Ureter (tissue), 1 donor: ENCODE measurements around the gene SPOCK1. TPM values are rescaled to one million over a fixed set of nuclear protein-coding genes. Genes with fewer than 3 reads are reported as not detected.

Experiments
- DNase-seq: peaks from one replicate; pipeline ENCODE4 v3.0.0-alpha.2; 2020; ENCODE audit warnings: low spot score
- total RNA-seq: library from RNA; stranded (reverse); gene quantifications from one replicate; pipeline ENCODE4 v1.2.4, GENCODE V29; 2023
- donor health status: DM: yes; HTN: yes; CAD: no.

Gene SPOCK1
- total RNA-seq, 1 donor from 2014 or later = 15.6 TPM

DNA sequence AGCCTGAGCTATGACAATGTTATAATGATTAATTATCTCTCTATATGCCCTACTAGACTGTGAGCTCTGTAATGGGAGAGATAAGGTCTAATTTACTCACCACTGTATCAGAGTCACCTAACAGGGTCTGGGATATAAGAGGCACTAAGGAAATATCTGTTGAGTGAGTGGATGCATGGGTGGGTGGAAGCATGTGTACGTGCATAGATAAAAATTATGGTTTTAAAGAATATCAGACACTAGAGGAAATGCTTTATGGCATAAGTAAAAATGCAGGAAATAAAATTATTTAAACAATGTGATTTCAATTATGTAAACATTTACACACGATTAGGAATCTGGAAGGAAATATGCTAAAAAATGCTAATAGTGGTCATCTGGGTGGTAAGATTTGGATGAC lies 137.8 kb downstream of the SPOCK1 start:
- no peak for DNase-seq

DNA sequence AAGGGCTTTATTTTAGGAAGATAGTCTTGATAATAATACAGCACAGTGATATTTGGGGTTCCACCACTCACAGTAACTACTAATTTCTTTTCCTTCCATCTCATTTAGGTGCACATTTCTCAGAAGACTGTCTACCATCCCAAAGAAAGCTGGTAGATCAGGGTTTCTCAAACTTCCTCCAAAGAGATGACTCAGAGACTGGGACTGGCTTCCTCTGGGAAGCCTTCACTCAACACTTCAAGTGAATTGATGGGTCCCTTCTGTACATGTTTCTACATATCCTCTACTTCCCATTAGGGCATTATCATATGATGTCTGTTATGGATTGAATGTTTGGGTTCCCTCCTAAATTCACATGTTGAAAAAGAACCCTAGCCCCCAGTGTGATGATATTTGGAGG lies 138.5 kb downstream of the SPOCK1 start:
- DNase-seq = no peak

DNA sequence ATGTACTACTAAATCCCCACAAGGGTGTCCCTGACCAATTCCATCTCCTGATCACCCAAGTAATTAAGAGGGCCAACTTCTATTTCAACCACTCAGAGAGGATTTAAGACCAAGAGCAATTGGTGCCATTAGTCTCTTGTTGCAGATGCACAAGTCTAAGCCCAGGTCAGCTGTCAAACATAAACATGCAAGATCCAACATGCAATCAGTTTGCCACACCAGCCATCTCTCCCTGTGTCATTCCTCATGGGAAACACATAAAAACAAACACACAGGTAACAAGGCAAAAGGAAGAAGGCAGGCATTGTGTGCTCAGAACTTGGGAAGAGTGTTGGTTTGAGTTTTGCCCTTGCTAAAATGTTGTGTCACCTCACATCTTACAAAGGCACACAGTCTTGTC lies 139.2 kb downstream of the SPOCK1 start:
- DNase-seq = no peak

DNA sequence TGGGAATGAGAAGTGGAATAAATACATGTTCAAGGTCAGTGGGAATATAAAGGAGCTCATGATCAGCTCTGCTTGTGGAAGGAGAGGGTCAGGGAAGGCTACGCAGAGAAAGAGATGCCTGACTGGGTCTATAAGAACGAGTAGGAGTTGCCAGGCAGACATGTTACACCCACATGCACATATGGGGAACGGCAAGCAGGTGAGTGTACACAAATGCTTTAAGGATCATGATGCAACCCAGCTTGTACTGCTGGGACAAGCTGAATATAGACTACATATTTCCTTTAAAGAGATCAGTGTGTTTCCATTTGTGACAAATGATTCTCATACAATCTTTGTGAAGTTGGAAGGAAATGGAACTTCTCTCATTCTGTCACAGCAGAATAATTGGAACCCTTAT lies 141.7 kb downstream of the SPOCK1 start:
- DNase-seq = no peak

DNA sequence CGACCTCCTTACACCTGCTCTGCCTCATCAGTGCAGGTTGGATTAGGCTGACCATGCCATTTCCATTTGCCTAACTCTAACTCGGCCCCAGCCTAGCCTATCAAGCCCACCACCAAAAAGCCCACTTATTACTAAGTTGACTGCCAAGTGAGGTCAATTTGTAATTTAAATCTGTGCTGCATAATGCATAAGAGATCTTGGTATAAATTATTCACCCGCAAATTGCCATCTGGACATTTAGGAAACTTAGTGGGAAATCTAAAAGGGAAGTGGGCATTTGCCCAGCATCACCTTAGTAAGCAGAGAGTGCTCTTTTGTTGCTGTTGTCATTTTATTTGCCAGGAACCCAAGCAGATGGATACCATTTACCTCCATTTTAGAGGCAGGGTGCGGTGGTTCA lies 143.0 kb downstream of the SPOCK1 start:
- no peak for DNase-seq

DNA sequence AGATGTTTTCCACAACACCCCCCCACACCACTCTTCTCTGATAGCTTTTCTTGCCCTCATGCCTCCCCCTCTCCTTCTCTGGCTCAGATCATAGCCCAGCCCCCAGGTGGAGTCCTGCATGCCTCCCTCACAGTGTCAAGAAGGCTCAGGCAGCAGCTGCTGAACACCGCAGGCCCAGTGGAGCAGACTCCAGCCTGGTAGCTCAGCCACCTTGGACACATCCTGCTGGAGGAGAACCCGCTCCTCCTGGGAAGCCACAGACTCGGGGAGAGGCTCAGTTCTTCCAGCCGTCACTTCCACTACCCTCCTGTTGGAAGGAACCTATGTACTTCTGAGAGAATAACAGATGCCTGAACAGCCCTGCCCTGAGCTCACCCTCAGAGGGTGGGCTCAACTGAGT lies 143.4 kb downstream of the SPOCK1 start:
- no peak for DNase-seq

DNA sequence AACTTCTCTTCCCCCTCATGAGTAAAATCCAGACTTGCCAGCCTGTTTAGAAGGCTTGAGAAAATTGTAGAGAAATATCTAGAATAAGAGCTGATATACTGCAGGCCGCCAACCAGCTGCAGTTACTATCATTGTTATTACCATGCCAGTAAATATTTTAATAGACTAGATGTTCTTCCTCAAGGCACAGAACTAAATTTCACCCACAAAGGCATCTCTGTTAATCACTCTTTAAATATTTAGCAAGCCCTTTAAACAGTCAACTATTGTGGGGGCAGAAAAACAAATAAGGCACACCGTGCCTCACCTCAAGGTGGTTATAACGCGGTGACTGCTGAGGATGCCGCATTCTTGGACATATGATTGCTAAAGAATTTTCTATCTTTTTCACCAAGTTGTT lies 147.0 kb downstream of the SPOCK1 start:
- DNase-seq = no peak

DNA sequence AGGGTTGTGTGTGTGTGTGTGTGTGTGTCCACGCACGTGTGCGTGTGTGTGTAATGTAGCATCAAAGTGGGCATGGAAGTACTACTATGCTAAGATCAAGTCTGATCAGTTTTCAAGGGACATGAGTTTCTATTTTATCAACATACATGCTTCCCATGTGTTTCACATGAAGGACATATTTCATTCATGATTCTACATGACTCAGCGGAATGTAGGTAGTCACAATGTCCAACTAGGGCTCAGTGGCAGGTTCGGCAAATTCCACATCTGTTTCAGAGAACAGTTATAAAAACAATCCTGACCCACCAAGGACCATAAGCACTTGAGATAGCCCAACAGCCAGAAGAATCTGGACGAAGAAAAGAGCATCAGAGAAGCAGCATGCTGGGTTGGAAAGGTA lies 148.3 kb downstream of the SPOCK1 start:
- DNase-seq = no peak

DNA sequence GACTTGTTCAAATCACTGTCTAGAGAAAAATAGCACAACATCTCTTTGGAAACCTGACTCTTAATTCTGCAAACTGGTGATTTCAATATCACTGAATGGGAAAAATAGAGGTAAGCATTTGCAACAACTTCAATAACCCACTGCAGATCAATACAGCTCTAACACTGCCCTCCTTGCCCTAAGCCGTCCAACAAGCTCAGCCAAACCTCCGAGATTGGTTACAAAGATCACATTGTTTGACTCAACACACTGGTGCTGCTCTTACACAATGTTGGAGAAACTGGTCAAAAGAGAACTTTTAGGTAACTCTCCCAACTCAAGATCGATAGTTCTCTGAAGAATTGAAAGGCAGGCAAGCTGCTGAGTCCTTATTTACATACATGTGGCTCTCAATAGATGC lies 150.4 kb downstream of the SPOCK1 start:
- no peak for DNase-seq

DNA sequence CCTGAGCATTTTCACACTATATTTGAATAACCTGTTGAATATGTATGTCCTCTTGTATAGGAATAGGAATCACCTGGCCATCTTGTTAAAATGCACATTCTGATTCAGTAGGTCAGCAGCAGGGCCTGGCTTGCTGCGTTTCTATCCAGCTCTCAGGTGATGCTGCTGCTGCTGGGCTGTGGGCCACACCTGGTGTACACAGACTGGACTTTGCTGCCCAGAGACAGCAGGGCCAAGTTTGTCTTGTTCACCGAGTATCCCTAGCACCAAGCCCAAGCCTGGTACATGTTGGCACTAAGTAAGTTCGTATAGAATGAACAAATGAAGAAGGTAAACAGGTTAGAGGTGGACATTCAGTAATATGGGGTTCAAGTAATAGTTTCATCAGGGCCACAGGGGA lies 151.3 kb downstream of the SPOCK1 start:
- DNase-seq = no peak

DNA sequence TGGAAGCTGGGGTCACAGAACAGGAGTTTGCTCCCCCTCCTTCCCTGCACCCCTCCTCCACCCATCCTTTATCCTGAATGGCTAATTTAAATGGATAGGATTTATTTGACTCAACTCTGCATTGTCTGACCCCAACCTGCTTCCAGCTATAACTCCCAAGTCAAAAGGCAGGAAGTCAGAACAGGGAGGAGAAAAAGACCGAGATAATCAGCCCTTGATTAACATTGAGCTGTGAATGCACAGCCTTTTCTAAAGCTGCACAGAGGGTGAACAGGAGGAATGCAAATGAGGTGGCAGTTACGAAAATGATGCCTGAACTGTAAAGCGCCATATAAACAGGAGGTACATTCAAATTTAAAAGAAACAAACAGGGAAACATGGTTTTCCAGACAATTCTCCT lies 152.8 kb downstream of the SPOCK1 start:
- no peak for DNase-seq

DNA sequence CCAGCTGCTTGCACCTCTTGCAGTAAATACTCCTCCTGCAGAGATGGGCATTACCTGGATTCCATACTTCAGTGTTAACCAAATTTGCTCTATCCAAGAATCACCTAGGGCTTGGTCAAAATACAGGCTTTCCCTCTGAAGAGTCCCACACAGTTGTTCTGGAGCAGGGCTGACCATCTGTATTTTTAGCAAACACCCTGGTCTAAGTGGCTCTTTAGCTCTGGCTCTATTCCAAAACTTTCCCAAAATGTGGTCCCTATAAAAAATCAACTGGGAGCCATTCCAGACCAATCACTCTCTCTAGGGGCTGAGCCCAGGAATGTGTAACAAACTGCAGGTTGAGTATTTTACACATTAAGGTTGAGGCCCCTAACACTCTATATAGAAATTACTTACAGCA lies 153.7 kb downstream of the SPOCK1 start:
- no peak for DNase-seq

DNA sequence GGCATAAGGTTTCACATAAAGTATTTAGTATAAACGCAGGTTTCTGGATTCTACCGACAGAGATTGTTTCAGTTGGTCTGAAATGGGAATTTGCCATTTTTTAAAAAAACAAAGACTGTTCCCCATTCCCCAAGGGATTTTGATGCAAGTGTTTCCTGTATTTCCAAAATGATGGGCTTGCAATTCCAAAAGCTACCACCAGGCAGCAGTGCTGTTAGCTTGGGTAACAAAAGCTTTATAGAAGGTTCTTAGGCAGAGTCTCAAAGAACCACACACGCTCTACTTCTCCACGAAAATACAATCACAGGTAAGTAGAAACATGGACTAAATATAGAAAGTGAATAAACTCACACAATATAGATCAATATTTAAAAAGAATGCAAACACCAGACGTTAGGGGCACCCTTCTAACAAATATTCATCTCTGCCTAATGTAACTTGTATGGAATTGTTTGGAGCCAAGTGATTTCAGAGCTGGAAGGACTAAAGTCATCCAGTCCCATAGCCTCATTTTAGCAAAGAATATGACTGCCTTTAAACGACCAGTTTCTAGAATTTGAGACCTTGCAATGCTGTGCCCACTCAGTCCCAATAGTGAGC lies 154.3 kb downstream of the SPOCK1 start:
- DNase-seq = peak; percentile 46

DNA sequence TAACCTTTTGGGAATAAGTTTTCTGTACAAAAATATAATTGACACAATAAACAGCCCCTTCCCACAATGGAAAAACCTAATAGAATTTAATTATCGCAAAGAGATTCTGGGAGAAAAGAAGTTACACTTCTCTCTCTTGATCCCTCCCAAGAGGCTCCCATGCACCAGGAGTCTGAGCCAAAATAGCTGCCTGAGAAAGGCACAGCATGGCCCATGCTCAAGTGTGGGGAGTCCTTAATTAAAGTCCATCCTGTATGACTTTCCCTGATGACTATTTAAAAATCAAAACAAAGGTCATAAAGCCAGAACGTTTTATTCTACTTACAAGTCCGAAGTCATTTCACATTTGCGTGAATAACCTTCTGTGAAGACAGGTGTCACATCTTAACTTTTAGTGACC lies 155.1 kb downstream of the SPOCK1 start:
- DNase-seq = no peak

DNA sequence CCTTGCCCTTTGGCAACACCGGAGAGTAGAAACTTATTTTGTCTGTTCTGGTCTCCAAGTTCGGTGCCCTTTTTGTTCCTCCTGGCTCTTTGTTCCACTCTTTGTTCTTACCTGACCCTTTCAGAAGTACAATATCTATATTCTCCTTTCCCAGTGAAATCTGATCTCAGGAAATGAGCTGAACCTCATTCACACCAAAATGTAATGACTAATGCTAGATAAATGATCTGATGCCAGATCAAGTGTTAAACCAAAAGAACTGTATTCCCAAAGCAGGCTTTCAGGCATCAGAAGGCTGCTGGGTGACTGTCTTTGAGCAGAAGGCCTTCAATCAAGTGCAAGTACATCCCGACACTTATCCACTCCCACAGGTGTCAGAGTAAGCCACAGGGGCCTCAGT lies 156.4 kb downstream of the SPOCK1 start:
- DNase-seq = no peak

DNA sequence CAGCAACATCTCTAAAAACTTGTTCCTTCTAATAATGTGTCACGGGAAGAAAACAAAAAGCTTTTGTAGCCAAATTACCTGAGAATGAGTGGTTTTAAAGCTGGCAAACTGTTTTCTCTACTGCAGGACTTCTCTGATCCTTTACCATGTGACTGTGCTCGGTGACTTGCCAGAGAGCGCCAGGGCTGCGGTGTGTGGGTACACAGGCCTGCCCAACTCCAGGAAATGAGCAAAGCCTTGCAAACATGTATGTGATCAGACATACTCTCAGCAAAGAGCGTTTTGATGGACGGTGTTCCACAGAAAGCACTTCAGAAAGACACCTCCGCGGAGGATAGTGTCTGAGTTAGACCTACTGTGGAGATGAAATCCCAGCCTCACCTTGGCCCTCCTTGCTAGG lies 157.3 kb downstream of the SPOCK1 start:
- no peak for DNase-seq

DNA sequence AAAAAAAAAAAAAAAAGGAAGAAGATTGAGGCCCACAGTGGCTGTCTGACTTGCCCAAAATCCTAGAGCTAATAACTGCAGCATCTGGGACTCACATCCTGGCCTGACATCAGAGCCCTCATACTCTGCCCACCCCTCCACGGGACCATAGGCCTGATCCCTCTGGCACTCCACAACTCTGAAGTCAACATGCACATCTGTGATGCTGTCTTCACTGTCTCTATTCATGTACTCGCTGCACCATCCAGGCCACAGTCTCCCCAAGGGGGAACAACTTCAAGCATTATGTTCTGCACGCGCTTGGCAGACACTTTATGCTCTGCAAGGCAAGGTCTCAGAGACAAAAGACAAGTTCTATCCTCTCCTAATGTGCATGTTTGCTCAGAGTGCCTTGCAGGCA lies 158.2 kb downstream of the SPOCK1 start:
- no peak for DNase-seq

DNA sequence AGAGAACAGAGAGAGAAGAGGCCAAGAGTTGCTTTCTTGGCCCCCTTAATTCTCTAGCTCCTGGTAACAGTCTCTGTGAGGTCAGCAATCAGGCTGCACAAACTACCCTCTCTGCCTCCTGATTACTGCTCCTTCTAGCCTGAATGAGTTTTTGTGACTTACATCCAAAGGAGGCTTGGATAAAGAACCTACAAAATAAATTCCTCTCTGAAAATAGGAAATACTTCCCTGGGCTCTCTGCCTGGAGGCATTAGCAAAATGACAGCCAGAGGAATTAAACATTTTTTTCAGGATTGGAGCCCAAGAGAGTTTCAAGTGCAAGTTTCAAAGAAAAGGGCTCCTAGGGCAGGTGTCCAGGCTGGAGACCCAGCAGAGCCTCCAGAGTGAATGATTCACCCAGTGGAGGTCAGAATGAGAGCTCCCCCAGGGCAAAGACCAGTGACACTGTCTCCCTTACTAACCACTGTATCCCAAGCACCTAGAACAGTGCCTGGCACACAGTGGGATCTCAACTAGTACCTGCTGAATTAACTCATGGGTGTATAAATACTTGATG lies 162.5 kb downstream of the SPOCK1 start:
- no peak for DNase-seq

DNA sequence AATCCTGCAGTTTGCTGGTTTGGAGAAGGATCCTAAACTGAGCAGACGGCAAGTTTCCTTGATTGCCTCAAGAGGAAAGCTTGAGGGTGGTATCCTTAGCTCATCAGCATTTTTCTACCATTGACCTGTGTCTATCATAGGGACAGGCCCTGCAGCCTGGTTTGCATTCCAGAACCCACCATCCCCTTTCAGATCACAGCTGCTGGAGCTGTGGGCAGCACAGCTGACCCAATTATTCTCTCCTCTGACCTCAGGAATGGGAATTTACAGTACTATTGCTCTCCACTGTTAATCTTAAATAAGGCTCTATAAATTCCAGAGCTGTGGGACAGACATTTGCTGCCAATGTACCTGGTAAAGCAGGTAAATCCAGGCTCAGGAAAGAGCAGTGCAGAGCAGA lies 163.0 kb downstream of the SPOCK1 start:
- DNase-seq = no peak

DNA sequence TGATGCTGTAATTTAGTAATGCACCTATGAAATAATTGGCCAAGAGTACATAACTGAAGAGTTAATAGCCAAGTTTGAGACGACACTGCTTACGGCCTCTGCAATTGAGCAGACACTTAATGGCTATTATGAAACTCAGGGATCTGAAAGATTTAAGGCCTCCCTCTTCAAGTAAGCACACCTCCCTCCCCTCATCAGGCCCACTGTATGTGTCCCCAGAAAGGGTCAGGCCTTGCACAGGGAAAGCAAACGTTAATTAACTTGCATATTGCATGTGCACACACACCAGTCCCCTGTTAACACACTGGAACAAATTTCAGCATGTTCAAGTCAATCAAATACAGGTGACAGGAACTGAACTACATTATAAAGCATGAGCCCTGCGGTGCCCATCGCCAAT lies 163.6 kb downstream of the SPOCK1 start:
- no peak for DNase-seq

DNA sequence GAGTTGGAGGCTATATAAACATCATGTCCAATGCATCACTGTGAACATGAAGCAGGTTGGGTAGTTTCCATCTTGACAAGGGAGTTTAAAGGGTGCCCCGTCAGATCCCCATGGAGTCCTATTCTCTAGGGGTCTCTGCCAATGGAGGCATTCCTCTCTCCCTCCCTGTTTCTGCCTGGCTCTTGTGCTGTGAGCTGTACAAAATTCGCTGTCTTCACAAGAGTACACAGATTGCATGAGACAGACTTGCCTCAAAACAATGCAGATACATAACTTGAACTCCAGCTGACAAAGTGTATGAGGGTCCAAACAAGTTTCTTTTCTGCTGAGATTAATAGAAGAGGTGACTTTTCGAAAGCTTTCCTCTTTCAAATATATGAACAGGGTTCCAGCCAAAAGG lies 165.2 kb downstream of the SPOCK1 start:
- DNase-seq = no peak

DNA sequence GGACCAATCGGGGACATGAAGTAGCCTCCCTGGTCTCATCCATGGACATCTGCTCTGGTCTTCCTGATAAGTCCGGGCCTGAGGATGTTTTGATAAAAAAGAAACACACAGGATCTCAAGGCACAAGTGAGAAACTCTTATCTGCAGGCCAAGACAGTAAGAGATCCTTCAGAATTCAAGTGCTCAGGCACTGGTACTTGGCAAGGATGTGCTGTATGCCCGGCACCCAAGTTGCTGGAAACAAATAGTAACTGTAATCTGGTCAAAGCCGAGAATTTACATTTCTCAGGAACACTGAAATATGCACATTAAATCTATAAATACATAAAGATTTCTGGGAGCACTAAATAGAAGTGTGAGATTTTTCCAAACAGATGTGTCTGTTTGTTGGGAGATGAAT lies 165.7 kb downstream of the SPOCK1 start:
- DNase-seq = no peak

DNA sequence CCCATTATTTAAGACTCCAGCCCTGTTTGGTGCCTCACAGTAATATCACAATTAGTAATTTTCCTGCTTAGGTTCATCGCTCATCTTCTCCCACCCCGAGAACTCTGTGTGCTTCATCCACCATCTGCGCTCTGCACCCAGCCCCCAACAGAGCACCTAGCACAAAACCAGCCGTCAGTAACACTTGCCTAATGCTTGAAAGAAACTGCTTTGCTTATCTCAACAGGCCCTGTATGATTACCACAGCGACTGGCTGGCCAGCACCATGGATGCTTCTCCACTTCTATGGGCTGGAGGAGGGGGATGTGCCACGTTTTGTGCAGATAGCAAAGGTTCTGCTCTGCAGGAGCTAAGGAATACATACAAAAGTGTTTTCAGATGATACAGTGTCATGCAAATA lies 166.8 kb downstream of the SPOCK1 start:
- no peak for DNase-seq

DNA sequence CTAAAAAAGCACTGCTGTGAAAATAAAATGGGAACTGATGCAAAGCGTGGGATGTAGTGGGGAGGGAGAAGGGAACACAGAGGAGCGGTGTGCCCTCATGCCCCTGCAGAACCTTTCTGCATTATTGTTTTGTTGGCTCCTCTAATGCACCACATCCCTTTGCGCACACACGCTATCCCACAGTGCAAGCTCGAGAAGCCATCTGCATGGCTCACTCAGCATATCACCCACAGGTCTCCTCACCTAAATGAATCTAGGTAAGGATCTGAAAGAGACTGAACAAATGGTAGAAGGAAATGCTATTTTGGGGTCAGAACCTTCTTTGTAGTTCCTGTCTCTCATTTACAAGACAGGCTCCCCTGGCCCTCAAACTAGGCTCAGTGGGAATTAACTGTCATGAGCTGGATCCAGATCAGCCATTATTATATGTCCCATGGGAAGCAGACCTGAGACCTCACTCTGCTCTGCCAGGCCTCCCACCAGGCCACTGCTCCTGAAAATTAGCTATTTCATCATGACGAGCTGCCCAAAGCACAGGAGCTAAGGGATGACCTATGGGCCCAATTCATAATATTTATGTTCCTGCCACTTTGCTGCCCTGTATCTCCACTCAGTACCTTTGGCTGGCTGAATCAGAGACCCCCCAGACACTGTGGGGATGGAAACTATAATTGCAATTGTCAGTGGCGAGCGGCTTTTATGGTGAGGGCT lies 169.4 kb downstream of the SPOCK1 start:
- DNase-seq = no peak
